HepG2 (cell line): ENCODE results near the gene MTX1. TPM values are rescaled to one million over a fixed set of nuclear protein-coding genes. Genes with fewer than 3 reads are reported as not detected.
"Not testable (repeated sequence)": the region's sequence is repeated elsewhere in the genome, so short reads cannot be mapped to it uniquely, and the experiment has no call there.

ENCODE experiments used
- ATAC-seq: fragments of 200-7000 bp; cut with Tn5 transposase; 3 replicates; pipeline ENCODE4 v1.9.1; 2020; ENCODE audit warnings: mild to moderate bottlenecking, moderate library complexity
- BruUV-seq: library from RNA; stranded (reverse); fragments of 400-500 nt; replicated peaks from 2 replicates; lab custom pipeline; 2021; lab: Mats Ljungman, UMichigan
- CTCF ChIA-PET: fragments of 300-600 bp; formaldehyde crosslinking; extraction: SDS; loops from one replicate; lab custom pipeline; 2021; ENCODE audit warnings: low total read pairs, inconsistent platforms, low intra/inter-chr PET ratio; lab: Yijun Ruan, JAX
- POLR2A ChIA-PET: fragments of 350-600 bp; sonication (Branson Sonifier 250); formaldehyde crosslinking; loops from one replicate; lab custom pipeline; 2020; ENCODE audit warnings: antibody characterized with exemption, inconsistent platforms; lab: Yijun Ruan, JAX
- DNase-seq: peaks from one replicate; pipeline ENCODE4 v3.0.0-alpha.2; 2015; ENCODE audit warnings: low spot score
- FAIRE-seq: peaks from 3 replicates; lab custom pipeline; 2011; peaks lifted over from hg19 to GRCh38; lab: Jason Lieb, UNC
- H2AFZ ChIP-seq: one replicate; pipeline ENCODE4 v1.6.1; 2011; ENCODE audit warnings: low read length, inconsistent platforms
- H3K27ac ChIP-seq: fragments of 300-600 bp; 3 replicates; pipeline ENCODE4 v1.8.0; 2011; ENCODE audit warnings: mixed run types, mild to moderate bottlenecking, mixed read lengths, low read length, inconsistent platforms; ENCODE audit not compliant: insufficient read depth; ENCODE audit errors: extremely low read length
- H3K27me3 ChIP-seq, 2 experiments: fragments of 200-600 bp in 1 of 2; 2 replicates in 1 of 2; 3 replicates in 1 of 2; pipeline versions ENCODE4 v1.6.0 to v1.8.0; 2011; ENCODE audit warnings: low read length in 2 of 2, mild to moderate bottlenecking in 2 of 2, moderate library complexity in 2 of 2, inconsistent platforms in 1 of 2; ENCODE audit not compliant: insufficient read depth in 2 of 2, control insufficient read depth in 1 of 2
- H3K36me3 ChIP-seq, 2 experiments: fragments of 200-600 bp in 1 of 2; replicated peaks in 1 of 2; 2 replicates in 1 of 2; 3 replicates in 1 of 2; pipeline versions ENCODE4 v1.5.1 to v1.8.0; 2011; ENCODE audit warnings: low read length in 2 of 2, inconsistent platforms in 1 of 2; ENCODE audit not compliant: insufficient read depth in 2 of 2, control insufficient read depth in 1 of 2
- H3K4me1 ChIP-seq: 2 replicates; pipeline ENCODE4 v1.5.1; 2012; ENCODE audit warnings: low read length, inconsistent platforms; ENCODE audit not compliant: insufficient read depth
- H3K4me2 ChIP-seq: 2 replicates; pipeline ENCODE4 v1.6.0; 2011; ENCODE audit warnings: low read depth, low read length, inconsistent platforms
- H3K4me3 ChIP-seq, 3 experiments: fragments of 200-600 bp in 1 of 3; sonication (generic), shearing (Covaris generic) in 1 of 3; replicated peaks in 1 of 3; 2 replicates each; pipeline ENCODE4 v1.5.1; 2011 to 2016; ENCODE audit warnings: low read length in 3 of 3, inconsistent platforms in 2 of 3, low read depth in 2 of 3, mild to moderate bottlenecking in 2 of 3, control low read depth in 1 of 3, mixed read lengths in 1 of 3; ENCODE audit not compliant: insufficient read depth in 1 of 3
- H3K79me2 ChIP-seq: one replicate; pipeline ENCODE4 v1.6.1; 2011; ENCODE audit warnings: low read length, inconsistent platforms; ENCODE audit not compliant: insufficient read depth
- H3K9ac ChIP-seq: 2 replicates; pipeline ENCODE4 v1.6.0; 2011; ENCODE audit warnings: mild to moderate bottlenecking, low read depth, low read length, inconsistent platforms; ENCODE audit not compliant: insufficient read depth
- H3K9me3 ChIP-seq: 2 replicates; pipeline ENCODE4 v1.5.1; 2012; ENCODE audit warnings: mild to moderate bottlenecking, low read length
- H4K20me1 ChIP-seq: 2 replicates; pipeline ENCODE4 v1.6.0; 2011; ENCODE audit warnings: inconsistent platforms, mild to moderate bottlenecking, low read length, moderate library complexity; ENCODE audit not compliant: insufficient read depth
- DR1 ChIP-seq: sonication (generic); formaldehyde crosslinking; IDR thresholded peaks from 2 replicates; pipeline ENCODE4 v1.8.0; 2021; ENCODE audit warnings: mild to moderate bottlenecking, missing genetic modification reagents, inconsistent platforms
- LBX2 ChIP-seq: sonication (generic); formaldehyde crosslinking; IDR thresholded peaks from 2 replicates; pipeline ENCODE4 v1.5.0; 2020; ENCODE audit warnings: missing genetic modification reagents, mild to moderate bottlenecking, borderline replicate concordance
- MTA3 ChIP-seq: sonication (generic); formaldehyde crosslinking; IDR thresholded peaks from 2 replicates; pipeline ENCODE4 v1.4.0; 2020; ENCODE audit warnings: missing genetic modification reagents
- MYPOP ChIP-seq: sonication (generic); formaldehyde crosslinking; IDR thresholded peaks from 2 replicates; pipeline ENCODE4 v1.8.1; 2023; ENCODE audit warnings: mild to moderate bottlenecking, moderate library complexity, missing genetic modification reagents
- RBFOX2 ChIP-seq: fragments of 200-400 bp; formaldehyde crosslinking; IDR thresholded peaks from 2 replicates; pipeline ENCODE4 v1.6.1; 2017; ENCODE audit warnings: low read depth, mild to moderate bottlenecking, low read length
- SIN3A ChIP-seq: IDR thresholded peaks from 2 replicates; pipeline ENCODE4 v1.6.1; 2011; ENCODE audit warnings: low read depth, mild to moderate bottlenecking, control low read depth, low read length, borderline replicate concordance
- ZBTB14 ChIP-seq: sonication (generic); formaldehyde crosslinking; IDR thresholded peaks from 2 replicates; pipeline ENCODE4 v1.4.0; 2020; ENCODE audit warnings: missing genetic modification reagents
- ZNF30 ChIP-seq: sonication (generic); formaldehyde crosslinking; IDR thresholded peaks from 2 replicates; pipeline ENCODE4 v1.5.0; 2020; ENCODE audit warnings: mild to moderate bottlenecking, missing genetic modification reagents
- ZNF431 ChIP-seq: sonication (generic); formaldehyde crosslinking; IDR thresholded peaks from 2 replicates; pipeline ENCODE4 v1.9.0; 2022; ENCODE audit warnings: missing genetic modification reagents, low read depth, mild to moderate bottlenecking, borderline replicate concordance
- ZNF709 ChIP-seq: sonication (generic); formaldehyde crosslinking; IDR thresholded peaks from 2 replicates; pipeline ENCODE4 v1.5.0; 2020; ENCODE audit warnings: mild to moderate bottlenecking, missing genetic modification reagents
- ZNF879 ChIP-seq: sonication (generic); formaldehyde crosslinking; IDR thresholded peaks from 2 replicates; pipeline ENCODE4 v1.8.1; 2023; ENCODE audit warnings: missing genetic modification reagents
- WGBS: methylation state at CpG from one replicate; pipeline ENCODE4 v1.1.6; 2017; ENCODE audit warnings: low lambda C conversion rate; 5-methylcytosine and 5-hydroxymethylcytosine counted together
- in situ Hi-C: cut with HindIII; loops from 2 replicates; pipeline ENCODE4 v1.10.0; 2017; ENCODE audit warnings: low pct_unique_long_range_greater_than_20kb; ENCODE audit not compliant: extremely low pct_ligation_motif_present
- intact Hi-C: fragments of 100-400 bp; cut with micrococcal nuclease; formaldehyde crosslinking; loops from one replicate; pipeline ENCODE4 v1.10.0; 2022; ENCODE audit not compliant: unreplicated experiment
- polyA plus RNA-seq, 8 experiments: library from polyadenylated mRNA; depleted of rRNA in 3 of 8; stranded (reverse) in 7 of 8; unstranded in 1 of 8; fragments of >200 nt; fragmentation: Illumina TruSeq in 4 of 8; extraction: Trizol in 4 of 8; gene quantifications; 2 replicates each; pipeline versions ENCODE4 v1.2.1 to v1.2.3, GENCODE V29; 2011 to 2016; ENCODE audit warnings: low read depth in 4 of 8, missing spikeins in 1 of 8, mixed read lengths in 1 of 8; ENCODE audit not compliant: insufficient read depth in 1 of 8
- total RNA-seq, 5 experiments: library from RNA; depleted of rRNA; stranded (reverse); fragments of >200 nt; fragmentation: Illumina TruSeq; extraction: Trizol; gene quantifications; 2 replicates each; pipeline ENCODE4 v1.2.3, GENCODE V29; 2016; ENCODE audit warnings: low read depth in 1 of 5
- TF ChIP-seq, protein P1 (sequence below): sonication (generic); formaldehyde crosslinking; IDR thresholded peaks from 2 replicates; pipeline ENCODE4 v1.5.1; 2020; ENCODE audit warnings: missing genetic modification reagents, mild to moderate bottlenecking, borderline replicate concordance
- TF ChIP-seq, protein P2 (sequence below): sonication (generic); formaldehyde crosslinking; IDR thresholded peaks from 2 replicates; pipeline ENCODE4 v1.4.0; 2020; ENCODE audit warnings: missing genetic modification reagents

MTX1 gene
- total and polyA plus RNA-seq, 2 of the 13 experiments (the other 11 are each of a cell fraction or from before 2014, with no cell fraction given), result 64.5 to 72.6 TPM

- TF ChIP-seq ZBTB14, result no peak
- TF ChIP-seq RBFOX2, result no peak
- TF ChIP-seq, protein P1, sequence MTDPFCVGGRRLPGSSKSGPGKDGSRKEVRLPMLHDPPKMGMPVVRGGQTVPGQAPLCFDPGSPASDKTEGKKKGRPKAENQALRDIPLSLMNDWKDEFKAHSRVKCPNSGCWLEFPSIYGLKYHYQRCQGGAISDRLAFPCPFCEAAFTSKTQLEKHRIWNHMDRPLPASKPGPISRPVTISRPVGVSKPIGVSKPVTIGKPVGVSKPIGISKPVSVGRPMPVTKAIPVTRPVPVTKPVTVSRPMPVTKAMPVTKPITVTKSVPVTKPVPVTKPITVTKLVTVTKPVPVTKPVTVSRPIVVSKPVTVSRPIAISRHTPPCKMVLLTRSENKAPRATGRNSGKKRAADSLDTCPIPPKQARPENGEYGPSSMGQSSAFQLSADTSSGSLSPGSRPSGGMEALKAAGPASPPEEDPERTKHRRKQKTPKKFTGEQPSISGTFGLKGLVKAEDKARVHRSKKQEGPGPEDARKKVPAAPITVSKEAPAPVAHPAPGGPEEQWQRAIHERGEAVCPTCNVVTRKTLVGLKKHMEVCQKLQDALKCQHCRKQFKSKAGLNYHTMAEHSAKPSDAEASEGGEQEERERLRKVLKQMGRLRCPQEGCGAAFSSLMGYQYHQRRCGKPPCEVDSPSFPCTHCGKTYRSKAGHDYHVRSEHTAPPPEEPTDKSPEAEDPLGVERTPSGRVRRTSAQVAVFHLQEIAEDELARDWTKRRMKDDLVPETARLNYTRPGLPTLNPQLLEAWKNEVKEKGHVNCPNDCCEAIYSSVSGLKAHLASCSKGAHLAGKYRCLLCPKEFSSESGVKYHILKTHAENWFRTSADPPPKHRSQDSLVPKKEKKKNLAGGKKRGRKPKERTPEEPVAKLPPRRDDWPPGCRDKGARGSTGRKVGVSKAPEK, result no peak
- no peak for TF ChIP-seq MTA3
- no peak for TF ChIP-seq MYPOP (CRISPR knock-in tag)
- no peak for TF ChIP-seq ZNF709
- TF ChIP-seq, protein P2, sequence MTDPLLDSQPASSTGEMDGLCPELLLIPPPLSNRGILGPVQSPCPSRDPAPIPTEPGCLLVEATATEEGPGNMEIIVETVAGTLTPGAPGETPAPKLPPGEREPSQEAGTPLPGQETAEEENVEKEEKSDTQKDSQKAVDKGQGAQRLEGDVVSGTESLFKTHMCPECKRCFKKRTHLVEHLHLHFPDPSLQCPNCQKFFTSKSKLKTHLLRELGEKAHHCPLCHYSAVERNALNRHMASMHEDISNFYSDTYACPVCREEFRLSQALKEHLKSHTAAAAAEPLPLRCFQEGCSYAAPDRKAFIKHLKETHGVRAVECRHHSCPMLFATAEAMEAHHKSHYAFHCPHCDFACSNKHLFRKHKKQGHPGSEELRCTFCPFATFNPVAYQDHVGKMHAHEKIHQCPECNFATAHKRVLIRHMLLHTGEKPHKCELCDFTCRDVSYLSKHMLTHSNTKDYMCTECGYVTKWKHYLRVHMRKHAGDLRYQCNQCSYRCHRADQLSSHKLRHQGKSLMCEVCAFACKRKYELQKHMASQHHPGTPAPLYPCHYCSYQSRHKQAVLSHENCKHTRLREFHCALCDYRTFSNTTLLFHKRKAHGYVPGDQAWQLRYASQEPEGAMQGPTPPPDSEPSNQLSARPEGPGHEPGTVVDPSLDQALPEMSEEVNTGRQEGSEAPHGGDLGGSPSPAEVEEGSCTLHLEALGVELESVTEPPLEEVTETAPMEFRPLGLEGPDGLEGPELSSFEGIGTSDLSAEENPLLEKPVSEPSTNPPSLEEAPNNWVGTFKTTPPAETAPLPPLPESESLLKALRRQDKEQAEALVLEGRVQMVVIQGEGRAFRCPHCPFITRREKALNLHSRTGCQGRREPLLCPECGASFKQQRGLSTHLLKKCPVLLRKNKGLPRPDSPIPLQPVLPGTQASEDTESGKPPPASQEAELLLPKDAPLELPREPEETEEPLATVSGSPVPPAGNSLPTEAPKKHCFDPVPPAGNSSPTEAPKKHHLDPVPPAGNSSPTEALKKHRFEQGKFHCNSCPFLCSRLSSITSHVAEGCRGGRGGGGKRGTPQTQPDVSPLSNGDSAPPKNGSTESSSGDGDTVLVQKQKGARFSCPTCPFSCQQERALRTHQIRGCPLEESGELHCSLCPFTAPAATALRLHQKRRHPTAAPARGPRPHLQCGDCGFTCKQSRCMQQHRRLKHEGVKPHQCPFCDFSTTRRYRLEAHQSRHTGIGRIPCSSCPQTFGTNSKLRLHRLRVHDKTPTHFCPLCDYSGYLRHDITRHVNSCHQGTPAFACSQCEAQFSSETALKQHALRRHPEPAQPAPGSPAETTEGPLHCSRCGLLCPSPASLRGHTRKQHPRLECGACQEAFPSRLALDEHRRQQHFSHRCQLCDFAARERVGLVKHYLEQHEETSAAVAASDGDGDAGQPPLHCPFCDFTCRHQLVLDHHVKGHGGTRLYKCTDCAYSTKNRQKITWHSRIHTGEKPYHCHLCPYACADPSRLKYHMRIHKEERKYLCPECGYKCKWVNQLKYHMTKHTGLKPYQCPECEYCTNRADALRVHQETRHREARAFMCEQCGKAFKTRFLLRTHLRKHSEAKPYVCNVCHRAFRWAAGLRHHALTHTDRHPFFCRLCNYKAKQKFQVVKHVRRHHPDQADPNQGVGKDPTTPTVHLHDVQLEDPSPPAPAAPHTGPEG (CRISPR knock-in tag), result no peak
- TF ChIP-seq DR1 (CRISPR knock-in tag), result no peak
- TF ChIP-seq ZNF879, result no peak
- no peak for TF ChIP-seq LBX2 (CRISPR knock-in tag)
- no peak for TF ChIP-seq ZNF30 (CRISPR knock-in tag)
- TF ChIP-seq SIN3A, result no peak
- TF ChIP-seq ZNF431 (CRISPR knock-in tag), result no peak
- TF ChIP-seq, all 625 proteins: peak for 0
Measured at GRCh38 chr1:155188268-155188667, 20.2 kb upstream of the MTX1 start (continued).

GRCh38 chr1:155189926-155190325, 18.6 kb upstream of the MTX1 start:
- Histone ChIP-seq H3K27me3 (peaks cover 4 to 52% of the 10 kb centered on the region in 2 experiments; a peak in 4 of 5 replicates), H3K4me1 (peaks cover 32% of the 10 kb centered on the region)
- intact Hi-C loops, H3K36me3 ChIP-seq, ATAC-seq, in situ Hi-C loops, H3K27ac ChIP-seq, H4K20me1 ChIP-seq, DNase-seq, H3K79me2 ChIP-seq, FAIRE-seq, H3K4me3 ChIP-seq, POLR2A ChIA-PET, H3K4me2 ChIP-seq, H3K9me3 ChIP-seq, BruUV-seq, H3K9ac ChIP-seq, H2AFZ ChIP-seq, CTCF ChIA-PET: not testable (repeated sequence)
- WGBS, result 85% methylated on average over 19 of the region's 45 CpGs
